SK-N-MC (cell line): Measurements from ENCODE around the gene GTF2F2.

Source experiments
- EZH2 ChIP-seq: fragments of 200-600 bp; sonication (generic); IDR thresholded peaks from one replicate; pipeline ENCODE4 v1.6.1; 2017; ENCODE audit warnings: antibody characterized with exemption
- POLR2AphosphoS5 ChIP-seq: IDR thresholded peaks from 2 replicates; pipeline ENCODE4 v1.6.1; 2012; ENCODE audit warnings: mild to moderate bottlenecking, low read depth, low read length, borderline replicate concordance

DNA sequence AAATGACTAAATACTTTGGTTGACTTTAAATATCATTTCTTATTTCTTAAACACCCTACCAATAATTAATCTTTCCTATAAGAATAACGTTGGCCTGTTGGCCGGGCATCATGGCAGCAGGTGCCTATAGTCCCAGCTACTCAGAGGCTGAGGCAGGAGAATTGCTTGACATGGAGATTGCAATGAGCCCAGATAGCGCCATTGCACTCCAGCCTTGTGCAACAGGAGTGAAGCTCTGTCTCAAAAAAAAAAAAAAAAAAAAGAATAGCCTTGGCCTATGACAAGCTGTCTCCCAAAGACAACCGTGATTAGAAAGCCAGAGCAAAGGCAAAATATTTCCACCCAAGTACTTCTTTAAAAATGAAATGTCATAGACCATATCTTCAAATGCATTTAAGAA, 105.1 kb downstream of the GTF2F2 start:
- TF ChIP-seq EZH2: no peak
- TF ChIP-seq POLR2AphosphoS5: no peak
